Measurements from ENCODE around the gene RRP36.
A peak's percentile ranks its signal among the peaks of the same experiment; 100 is the strongest.

Gene RRP36

DNA sequence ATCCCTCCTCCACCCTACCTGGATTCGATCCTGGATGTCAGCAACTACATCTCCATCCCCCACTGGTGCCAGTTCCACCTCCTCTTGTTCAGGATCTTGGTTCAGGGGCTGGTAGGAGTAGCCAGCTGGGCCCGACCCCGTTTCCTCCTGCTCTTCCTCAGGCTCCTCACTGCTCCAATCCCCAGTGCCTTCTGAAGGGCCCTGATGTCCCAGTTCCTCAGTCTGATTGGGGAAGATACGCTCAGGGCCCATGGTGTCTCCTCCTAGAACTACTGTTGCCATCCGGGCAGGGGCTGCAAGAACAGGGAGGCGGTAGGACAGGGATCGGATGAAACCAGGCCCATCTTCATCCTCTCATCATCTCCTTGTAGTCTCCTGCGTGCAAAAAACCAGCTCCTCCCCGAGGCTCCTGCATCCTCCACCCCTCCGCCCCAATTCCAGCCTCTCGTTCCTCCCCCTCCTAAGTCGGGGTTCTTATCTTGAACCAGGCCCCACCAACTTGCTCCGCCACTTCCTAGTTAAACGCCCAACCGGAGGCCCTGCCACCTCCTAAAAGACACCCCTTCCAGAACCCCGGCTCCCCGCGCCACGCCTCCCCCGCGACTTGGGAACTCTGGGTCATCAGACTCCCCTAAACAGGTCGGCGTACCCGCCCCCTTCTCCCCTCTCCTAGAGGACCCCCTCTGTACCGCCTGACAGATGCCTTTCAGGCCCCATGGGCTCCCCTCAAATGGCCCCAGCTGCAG, 8.2 kb upstream of the RRP36 start (continued):
- TF ChIP-seq ZNF571 (tag by site-specific recombination; IDR thresholded peaks at IDR 0.05) (no peak), ZBTB48 (tag by site-specific recombination; IDR thresholded peaks at IDR 0.05) (0 out of 2 replicates have a peak, but pooled peaks have one; percentile 54), OVOL3 (tag by site-specific recombination; IDR thresholded peaks at IDR 0.05) (no peak), SP2 (tag by site-specific recombination; IDR thresholded peaks at IDR 0.05) (0 out of 2 replicates have a peak, but pooled peaks have one; percentile 45), ZNF629 (tag by site-specific recombination; IDR thresholded peaks at IDR 0.05) (no peak), RBAK (tag by site-specific recombination; IDR thresholded peaks at IDR 0.05) (no peak), ZNF223 (tag by site-specific recombination; IDR thresholded peaks at IDR 0.05) (no peak), SALL2 (tag by site-specific recombination; IDR thresholded peaks at IDR 0.05; ENCODE audit: borderline replicate concordance) (no peak), ZNF121 (tag by site-specific recombination; IDR thresholded peaks at IDR 0.05) (no peak), ZNF777 (tag by site-specific recombination; IDR thresholded peaks at IDR 0.05; ENCODE audit: borderline replicate concordance) (no peak), ZNF24 (tag by site-specific recombination; IDR thresholded peaks at IDR 0.05) (no peak), ZNF501 (tag by site-specific recombination; IDR thresholded peaks at IDR 0.05) (no peak), ZNF184 (tag by site-specific recombination; IDR thresholded peaks at IDR 0.05) (no peak), ZNF19 (tag by site-specific recombination; IDR thresholded peaks at IDR 0.05; ENCODE audit: low read depth) (no peak), ZNF266 (tag by site-specific recombination; IDR thresholded peaks at IDR 0.05; ENCODE audit: low read depth) (no peak), ZNF473 (tag by site-specific recombination; IDR thresholded peaks at IDR 0.05) (no peak), ZNF239 (tag by site-specific recombination; IDR thresholded peaks at IDR 0.05) (no peak), ZNF202 (tag by site-specific recombination; IDR thresholded peaks at IDR 0.05; ENCODE audit: borderline replicate concordance) (no peak), SP7 (tag by site-specific recombination; IDR thresholded peaks at IDR 0.05) (no peak; the same call in 1 of the 2 replicates), ZNF510 (tag by site-specific recombination; IDR thresholded peaks at IDR 0.05; ENCODE audit: insufficient replicate concordance) (no peak)
- TF ChIP-seq, protein P1, sequence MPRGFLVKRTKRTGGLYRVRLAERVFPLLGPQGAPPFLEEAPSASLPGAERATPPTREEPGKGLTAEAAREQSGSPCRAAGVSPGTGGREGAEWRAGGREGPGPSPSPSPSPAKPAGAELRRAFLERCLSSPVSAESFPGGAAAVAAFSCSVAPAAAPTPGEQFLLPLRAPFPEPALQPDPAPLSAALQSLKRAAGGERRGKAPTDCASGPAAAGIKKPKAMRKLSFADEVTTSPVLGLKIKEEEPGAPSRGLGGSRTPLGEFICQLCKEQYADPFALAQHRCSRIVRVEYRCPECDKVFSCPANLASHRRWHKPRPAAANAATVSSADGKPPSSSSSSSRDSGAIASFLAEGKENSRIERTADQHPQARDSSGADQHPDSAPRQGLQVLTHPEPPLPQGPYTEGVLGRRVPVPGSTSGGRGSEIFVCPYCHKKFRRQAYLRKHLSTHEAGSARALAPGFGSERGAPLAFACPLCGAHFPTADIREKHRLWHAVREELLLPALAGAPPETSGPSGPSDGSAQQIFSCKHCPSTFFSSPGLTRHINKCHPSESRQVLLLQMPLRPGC (tag by site-specific recombination; IDR thresholded peaks at IDR 0.05), result 0 out of 2 replicates have a peak, but pooled peaks have one; percentile 19
- TF ChIP-seq, protein P2, sequence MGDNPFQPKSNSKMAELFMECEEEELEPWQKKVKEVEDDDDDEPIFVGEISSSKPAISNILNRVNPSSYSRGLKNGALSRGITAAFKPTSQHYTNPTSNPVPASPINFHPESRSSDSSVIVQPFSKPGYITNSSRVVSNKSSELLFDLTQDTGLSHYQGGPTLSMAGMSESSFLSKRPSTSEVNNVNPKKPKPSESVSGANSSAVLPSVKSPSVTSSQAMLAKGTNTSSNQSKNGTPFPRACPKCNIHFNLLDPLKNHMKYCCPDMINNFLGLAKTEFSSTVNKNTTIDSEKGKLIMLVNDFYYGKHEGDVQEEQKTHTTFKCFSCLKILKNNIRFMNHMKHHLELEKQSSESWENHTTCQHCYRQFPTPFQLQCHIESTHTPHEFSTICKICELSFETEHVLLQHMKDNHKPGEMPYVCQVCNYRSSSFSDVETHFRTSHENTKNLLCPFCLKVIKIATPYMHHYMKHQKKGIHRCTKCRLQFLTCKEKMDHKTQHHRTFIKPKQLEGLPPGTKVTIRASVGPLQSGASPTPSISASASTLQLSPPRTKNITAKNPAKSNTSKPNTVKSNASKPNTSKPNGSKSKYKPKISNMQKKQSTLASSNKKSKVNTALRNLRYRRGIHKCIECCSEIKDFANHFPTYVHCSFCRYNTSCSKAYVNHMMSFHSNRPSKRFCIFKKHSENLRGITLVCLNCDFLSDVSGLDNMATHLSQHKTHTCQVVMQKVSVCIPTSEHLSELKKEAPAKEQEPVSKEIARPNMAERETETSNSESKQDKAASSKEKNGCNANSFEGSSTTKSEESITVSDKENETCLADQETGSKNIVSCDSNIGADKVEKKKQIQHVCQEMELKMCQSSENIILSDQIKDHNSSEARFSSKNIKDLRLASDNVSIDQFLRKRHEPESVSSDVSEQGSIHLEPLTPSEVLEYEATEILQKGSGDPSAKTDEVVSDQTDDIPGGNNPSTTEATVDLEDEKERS (tag by site-specific recombination; IDR thresholded peaks at IDR 0.05), result no peak
- TF ChIP-seq, protein P3, sequence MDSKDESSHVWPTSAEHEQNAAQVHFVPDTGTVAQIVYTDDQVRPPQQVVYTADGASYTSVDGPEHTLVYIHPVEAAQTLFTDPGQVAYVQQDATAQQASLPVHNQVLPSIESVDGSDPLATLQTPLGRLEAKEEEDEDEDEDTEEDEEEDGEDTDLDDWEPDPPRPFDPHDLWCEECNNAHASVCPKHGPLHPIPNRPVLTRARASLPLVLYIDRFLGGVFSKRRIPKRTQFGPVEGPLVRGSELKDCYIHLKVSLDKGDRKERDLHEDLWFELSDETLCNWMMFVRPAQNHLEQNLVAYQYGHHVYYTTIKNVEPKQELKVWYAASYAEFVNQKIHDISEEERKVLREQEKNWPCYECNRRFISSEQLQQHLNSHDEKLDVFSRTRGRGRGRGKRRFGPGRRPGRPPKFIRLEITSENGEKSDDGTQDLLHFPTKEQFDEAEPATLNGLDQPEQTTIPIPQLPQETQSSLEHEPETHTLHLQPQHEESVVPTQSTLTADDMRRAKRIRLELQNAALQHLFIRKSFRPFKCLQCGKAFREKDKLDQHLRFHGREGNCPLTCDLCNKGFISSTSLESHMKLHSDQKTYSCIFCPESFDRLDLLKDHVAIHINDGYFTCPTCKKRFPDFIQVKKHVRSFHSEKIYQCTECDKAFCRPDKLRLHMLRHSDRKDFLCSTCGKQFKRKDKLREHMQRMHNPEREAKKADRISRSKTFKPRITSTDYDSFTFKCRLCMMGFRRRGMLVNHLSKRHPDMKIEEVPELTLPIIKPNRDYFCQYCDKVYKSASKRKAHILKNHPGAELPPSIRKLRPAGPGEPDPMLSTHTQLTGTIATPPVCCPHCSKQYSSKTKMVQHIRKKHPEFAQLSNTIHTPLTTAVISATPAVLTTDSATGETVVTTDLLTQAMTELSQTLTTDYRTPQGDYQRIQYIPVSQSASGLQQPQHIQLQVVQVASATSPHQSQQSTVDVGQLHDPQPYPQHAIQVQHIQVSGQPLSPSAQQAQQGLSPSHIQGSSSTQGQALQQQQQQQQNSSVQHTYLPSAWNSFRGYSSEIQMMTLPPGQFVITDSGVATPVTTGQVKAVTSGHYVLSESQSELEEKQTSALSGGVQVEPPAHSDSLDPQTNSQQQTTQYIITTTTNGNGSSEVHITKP (tag by site-specific recombination; IDR thresholded peaks at IDR 0.05), result peak; percentile 33; the same call in 1 of the 2 replicates
- TF ChIP-seq, protein P4, sequence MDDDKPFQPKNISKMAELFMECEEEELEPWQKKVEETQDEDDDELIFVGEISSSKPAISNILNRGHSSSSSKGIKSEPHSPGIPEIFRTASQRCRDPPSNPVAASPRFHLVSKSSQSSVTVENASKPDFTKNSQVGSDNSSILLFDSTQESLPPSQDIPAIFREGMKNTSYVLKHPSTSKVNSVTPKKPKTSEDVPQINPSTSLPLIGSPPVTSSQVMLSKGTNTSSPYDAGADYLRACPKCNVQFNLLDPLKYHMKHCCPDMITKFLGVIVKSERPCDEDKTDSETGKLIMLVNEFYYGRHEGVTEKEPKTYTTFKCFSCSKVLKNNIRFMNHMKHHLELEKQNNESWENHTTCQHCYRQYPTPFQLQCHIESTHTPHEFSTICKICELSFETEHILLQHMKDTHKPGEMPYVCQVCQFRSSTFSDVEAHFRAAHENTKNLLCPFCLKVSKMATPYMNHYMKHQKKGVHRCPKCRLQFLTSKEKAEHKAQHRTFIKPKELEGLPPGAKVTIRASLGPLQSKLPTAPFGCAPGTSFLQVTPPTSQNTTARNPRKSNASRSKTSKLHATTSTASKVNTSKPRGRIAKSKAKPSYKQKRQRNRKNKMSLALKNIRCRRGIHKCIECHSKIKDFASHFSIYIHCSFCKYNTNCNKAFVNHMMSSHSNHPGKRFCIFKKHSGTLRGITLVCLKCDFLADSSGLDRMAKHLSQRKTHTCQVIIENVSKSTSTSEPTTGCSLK (tag by site-specific recombination; IDR thresholded peaks at IDR 0.05), result no peak
- TF ChIP-seq, protein P5, sequence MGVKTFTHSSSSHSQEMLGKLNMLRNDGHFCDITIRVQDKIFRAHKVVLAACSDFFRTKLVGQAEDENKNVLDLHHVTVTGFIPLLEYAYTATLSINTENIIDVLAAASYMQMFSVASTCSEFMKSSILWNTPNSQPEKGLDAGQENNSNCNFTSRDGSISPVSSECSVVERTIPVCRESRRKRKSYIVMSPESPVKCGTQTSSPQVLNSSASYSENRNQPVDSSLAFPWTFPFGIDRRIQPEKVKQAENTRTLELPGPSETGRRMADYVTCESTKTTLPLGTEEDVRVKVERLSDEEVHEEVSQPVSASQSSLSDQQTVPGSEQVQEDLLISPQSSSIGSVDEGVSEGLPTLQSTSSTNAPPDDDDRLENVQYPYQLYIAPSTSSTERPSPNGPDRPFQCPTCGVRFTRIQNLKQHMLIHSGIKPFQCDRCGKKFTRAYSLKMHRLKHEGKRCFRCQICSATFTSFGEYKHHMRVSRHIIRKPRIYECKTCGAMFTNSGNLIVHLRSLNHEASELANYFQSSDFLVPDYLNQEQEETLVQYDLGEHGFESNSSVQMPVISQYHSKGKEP (tag by site-specific recombination; IDR thresholded peaks at IDR 0.05), result no peak
- TF ChIP-seq, protein P6, sequence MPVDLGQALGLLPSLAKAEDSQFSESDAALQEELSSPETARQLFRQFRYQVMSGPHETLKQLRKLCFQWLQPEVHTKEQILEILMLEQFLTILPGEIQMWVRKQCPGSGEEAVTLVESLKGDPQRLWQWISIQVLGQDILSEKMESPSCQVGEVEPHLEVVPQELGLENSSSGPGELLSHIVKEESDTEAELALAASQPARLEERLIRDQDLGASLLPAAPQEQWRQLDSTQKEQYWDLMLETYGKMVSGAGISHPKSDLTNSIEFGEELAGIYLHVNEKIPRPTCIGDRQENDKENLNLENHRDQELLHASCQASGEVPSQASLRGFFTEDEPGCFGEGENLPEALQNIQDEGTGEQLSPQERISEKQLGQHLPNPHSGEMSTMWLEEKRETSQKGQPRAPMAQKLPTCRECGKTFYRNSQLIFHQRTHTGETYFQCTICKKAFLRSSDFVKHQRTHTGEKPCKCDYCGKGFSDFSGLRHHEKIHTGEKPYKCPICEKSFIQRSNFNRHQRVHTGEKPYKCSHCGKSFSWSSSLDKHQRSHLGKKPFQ (tag by site-specific recombination; IDR thresholded peaks at IDR 0.05), result no peak
